ENCODE data around the gene RAB3GAP2.
A peak's percentile ranks its signal among the peaks of the same experiment; 100 is the strongest.

The RAB3GAP2 gene, protein sequence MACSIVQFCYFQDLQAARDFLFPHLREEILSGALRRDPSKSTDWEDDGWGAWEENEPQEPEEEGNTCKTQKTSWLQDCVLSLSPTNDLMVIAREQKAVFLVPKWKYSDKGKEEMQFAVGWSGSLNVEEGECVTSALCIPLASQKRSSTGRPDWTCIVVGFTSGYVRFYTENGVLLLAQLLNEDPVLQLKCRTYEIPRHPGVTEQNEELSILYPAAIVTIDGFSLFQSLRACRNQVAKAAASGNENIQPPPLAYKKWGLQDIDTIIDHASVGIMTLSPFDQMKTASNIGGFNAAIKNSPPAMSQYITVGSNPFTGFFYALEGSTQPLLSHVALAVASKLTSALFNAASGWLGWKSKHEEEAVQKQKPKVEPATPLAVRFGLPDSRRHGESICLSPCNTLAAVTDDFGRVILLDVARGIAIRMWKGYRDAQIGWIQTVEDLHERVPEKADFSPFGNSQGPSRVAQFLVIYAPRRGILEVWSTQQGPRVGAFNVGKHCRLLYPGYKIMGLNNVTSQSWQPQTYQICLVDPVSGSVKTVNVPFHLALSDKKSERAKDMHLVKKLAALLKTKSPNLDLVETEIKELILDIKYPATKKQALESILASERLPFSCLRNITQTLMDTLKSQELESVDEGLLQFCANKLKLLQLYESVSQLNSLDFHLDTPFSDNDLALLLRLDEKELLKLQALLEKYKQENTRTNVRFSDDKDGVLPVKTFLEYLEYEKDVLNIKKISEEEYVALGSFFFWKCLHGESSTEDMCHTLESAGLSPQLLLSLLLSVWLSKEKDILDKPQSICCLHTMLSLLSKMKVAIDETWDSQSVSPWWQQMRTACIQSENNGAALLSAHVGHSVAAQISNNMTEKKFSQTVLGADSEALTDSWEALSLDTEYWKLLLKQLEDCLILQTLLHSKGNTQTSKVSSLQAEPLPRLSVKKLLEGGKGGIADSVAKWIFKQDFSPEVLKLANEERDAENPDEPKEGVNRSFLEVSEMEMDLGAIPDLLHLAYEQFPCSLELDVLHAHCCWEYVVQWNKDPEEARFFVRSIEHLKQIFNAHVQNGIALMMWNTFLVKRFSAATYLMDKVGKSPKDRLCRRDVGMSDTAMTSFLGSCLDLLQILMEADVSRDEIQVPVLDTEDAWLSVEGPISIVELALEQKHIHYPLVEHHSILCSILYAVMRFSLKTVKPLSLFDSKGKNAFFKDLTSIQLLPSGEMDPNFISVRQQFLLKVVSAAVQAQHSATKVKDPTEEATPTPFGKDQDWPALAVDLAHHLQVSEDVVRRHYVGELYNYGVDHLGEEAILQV (N-terminal part only)

DNA sequence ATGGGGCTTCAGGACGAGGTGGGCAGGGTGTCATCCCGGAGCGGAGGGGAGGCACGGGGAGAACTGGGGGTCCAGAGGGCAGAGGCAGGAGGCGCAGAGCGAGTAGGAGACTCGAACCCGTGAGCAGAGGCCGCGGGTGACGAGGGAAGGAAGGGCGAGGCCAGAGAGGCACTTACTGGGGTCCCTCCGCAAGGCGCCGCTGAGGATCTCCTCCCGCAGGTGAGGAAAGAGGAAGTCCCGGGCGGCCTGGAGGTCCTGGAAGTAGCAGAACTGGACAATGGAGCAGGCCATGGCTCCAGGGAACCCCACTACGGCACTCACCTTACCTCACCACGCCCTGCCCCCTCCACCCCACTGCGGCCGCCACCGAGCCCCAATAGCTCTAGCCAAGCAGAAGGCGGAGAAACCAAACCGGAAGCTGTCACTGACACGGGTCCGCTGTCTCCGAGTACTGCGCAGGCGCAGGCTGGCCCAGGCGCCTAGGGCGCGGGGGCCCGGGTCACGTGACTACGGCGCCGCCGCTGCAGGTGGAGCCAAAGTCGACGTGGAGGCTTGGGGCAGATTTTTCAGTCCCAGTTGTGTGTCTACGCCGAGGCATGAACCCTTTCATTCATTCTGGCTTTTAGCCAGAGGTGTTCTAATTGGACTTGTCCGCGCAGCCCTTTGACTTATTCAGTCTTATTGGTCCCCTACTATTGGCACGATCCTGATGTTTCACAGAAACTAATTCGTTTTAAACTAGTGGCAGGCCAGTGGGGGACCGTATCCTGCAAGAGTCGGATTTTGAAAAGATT lies at the start of gene RAB3GAP2:
RAB3GAP2 (minus strand) TSS at position 407 of the 794 bp plus-strand sequence; CDS start at position 291, 116 bp downstream.
- peak; percentile 75 for DNase-seq (ENCODE audit: low read depth)
- TF ChIP-seq, protein P1, sequence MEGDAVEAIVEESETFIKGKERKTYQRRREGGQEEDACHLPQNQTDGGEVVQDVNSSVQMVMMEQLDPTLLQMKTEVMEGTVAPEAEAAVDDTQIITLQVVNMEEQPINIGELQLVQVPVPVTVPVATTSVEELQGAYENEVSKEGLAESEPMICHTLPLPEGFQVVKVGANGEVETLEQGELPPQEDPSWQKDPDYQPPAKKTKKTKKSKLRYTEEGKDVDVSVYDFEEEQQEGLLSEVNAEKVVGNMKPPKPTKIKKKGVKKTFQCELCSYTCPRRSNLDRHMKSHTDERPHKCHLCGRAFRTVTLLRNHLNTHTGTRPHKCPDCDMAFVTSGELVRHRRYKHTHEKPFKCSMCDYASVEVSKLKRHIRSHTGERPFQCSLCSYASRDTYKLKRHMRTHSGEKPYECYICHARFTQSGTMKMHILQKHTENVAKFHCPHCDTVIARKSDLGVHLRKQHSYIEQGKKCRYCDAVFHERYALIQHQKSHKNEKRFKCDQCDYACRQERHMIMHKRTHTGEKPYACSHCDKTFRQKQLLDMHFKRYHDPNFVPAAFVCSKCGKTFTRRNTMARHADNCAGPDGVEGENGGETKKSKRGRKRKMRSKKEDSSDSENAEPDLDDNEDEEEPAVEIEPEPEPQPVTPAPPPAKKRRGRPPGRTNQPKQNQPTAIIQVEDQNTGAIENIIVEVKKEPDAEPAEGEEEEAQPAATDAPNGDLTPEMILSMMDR (conservative IDR thresholded peaks at IDR 0.05; ENCODE audit: low read depth, low read length), result no peak
- peak within 1 kb of the TSS; percentile 93 for H3K4me3 ChIP-seq (ENCODE audit: low read length)

DNA sequence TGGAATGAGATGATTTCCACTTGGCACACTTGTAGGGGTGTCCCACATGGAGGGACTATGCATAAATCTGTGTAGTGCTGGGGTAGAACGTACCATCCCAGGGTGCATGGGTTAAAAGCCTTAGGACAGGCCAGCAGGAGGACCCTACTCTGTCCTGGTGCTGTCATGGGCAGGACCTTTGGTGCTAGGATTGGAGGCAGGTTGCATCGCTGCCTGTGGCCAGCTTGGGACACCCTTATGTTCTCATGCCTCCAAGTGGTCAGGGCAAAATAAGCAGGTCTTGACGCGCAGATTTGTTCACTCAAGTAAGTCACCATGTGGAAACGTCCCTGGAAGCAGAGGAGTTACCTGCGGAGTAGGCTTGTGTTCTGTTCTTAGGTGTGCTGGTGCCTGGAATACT lies 49.5 kb upstream of the RAB3GAP2 start:
- TF ChIP-seq, protein P1 (conservative IDR thresholded peaks at IDR 0.05; ENCODE audit: low read depth, low read length), result no peak
- H3K4me3 ChIP-seq (ENCODE audit: low read length), result no peak overlapping the region
- no peak for DNase-seq (ENCODE audit: low read depth)

DNA sequence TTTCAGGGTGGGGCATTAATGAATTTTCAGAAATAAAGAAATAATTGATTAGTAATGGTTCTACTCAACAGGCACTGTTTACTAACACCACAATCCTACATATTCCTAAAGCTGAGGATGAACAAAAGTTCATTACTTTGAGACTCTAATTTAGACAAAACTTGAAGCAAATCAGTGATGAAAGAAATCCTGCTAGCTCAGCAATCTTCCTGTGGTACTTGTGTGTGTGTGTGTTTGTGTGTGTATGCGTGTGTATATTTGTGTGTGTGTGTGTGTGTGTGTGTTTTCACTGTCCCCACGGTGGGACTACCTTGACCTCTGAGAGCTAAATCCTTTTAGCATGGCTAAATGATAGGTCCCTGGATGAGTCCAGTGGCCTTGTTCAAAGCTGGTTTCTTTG lies 48.5 kb upstream of the RAB3GAP2 start:
- no peak for DNase-seq (ENCODE audit: low read depth)
- TF ChIP-seq, protein P1 (conservative IDR thresholded peaks at IDR 0.05; ENCODE audit: low read depth, low read length), result no peak
- no peak overlapping the region for H3K4me3 ChIP-seq (ENCODE audit: low read length)

DNA sequence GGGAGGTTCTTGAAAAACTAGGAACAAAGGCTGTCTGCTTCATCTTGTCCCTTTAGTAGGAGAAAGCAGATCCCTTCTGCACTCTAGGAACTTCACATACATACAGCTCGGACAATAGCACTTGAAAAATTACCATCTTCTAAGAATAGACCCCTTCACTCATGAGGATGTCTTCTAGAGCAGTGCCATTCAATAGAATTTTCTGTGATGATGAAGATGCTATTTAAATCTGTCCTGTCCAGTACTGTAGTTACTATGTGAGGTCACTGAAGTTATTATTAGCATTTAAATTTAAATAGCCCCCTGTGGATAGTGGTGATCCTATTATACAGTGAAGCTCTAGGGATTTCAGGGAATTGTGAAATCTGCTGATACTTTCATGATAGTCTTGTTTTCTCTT lies 46.4 kb upstream of the RAB3GAP2 start:
- no peak for DNase-seq (ENCODE audit: low read depth)
- TF ChIP-seq, protein P1 (conservative IDR thresholded peaks at IDR 0.05; ENCODE audit: low read depth, low read length), result no peak

DNA sequence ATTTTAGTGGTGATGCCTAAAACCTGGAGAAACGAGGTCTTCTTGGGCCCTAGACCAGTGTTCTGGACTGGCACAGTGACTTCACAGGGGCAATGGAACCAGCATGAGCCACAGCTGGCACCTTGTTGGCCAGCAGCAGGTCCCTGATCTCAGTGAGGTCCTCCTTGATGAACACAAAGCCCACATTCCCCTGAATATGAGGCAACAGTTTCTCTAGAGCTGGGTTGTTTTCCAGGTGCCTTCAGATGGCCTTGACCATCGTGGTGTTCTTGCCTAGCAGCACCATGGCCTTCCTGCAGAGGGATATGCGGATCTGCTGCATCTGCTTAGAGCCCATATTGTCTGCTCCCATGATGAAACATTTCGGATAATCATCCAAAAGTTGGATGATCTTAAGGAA lies 44.9 kb upstream of the RAB3GAP2 start:
- no peak for DNase-seq (ENCODE audit: low read depth)
- TF ChIP-seq, protein P1 (conservative IDR thresholded peaks at IDR 0.05; ENCODE audit: low read depth, low read length), result no peak
- H3K4me3 ChIP-seq (ENCODE audit: low read length), result no peak overlapping the region

More for the DNA sequence above, 46.4 kb upstream of the RAB3GAP2 start:
- H3K4me3 ChIP-seq (ENCODE audit: low read length), result no peak overlapping the region

DNA sequence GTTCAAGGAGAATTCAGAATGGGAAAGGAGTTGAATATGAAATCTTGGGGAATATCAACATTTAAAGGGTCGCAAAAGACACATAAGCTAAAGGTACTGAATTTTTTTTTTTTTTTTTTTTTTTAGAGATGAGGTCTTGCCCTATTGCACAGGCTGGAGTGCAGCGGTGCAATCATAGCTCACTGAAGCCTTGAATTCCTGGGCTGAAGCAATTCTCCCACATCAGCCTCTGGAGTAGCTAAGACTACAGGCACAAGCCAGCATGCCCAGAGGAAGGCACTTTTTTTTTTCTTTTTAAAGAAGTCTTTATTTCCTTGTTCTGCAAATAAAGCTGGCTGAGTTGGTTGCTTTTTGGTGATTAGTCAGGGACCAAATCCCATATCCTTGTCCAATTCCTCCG lies 44.1 kb upstream of the RAB3GAP2 start:
- no peak for DNase-seq (ENCODE audit: low read depth)
- H3K4me3 ChIP-seq (ENCODE audit: low read length), result no peak overlapping the region
- TF ChIP-seq, protein P1 (conservative IDR thresholded peaks at IDR 0.05; ENCODE audit: low read depth, low read length), result no peak
